HG02884 (cell line): Measurements from ENCODE around the gene ARSJ.
"Not testable (repeated sequence)": the region's sequence is repeated elsewhere in the genome, so short reads cannot be mapped to it uniquely, and the experiment has no call there.

Experiments
- ATAC-seq: cut with Tn5 transposase; IDR thresholded peaks from one replicate; pipeline ENCODE4 v1.9.1; 2021; ENCODE audit warnings: mild to moderate bottlenecking, moderate library complexity; ENCODE audit not compliant: unreplicated experiment

Gene ARSJ

GRCh38 chr4:113959539-113959937 lies 19.9 kb downstream of the ARSJ start:
- ATAC-seq, result no peak

- ATAC-seq, result no peak
Measured at GRCh38 chr4:113958766-113959538, 20.5 kb downstream of the ARSJ start.

- ATAC-seq, result no peak
Measured at GRCh38 chr4:113957956-113958355, 21.5 kb downstream of the ARSJ start.

GRCh38 chr4:113955948-113956347 lies 23.5 kb downstream of the ARSJ start:
- no peak for ATAC-seq

- ATAC-seq, result no peak
Measured at GRCh38 chr4:113955411-113955810, 24.0 kb downstream of the ARSJ start.

- ATAC-seq, result no peak
Measured at GRCh38 chr4:113953888-113954287, 25.6 kb downstream of the ARSJ start.

- peak; percentile 93 for ATAC-seq
Measured at GRCh38 chr4:113952452-113953029, 26.9 kb downstream of the ARSJ start.

GRCh38 chr4:113951263-113951662 lies 28.2 kb downstream of the ARSJ start:
- ATAC-seq, result no peak

GRCh38 chr4:113950207-113950606 lies 29.2 kb downstream of the ARSJ start:
- ATAC-seq, result no peak

- ATAC-seq, result no peak
Measured at GRCh38 chr4:113947484-113947883, 32.0 kb downstream of the ARSJ start.

- no peak for ATAC-seq
Measured at GRCh38 chr4:113945906-113946305, 33.5 kb downstream of the ARSJ start.

- ATAC-seq, result no peak
Measured at GRCh38 chr4:113943863-113944262, 35.6 kb downstream of the ARSJ start.

- no peak for ATAC-seq
Measured at GRCh38 chr4:113943085-113943484, 36.4 kb downstream of the ARSJ start.

- ATAC-seq, result no peak
Measured at GRCh38 chr4:113941836-113942235, 37.6 kb downstream of the ARSJ start.

- not testable (repeated sequence) for ATAC-seq
Measured at GRCh38 chr4:113940103-113940502, 39.3 kb downstream of the ARSJ start.

GRCh38 chr4:113935190-113935589 lies 44.3 kb downstream of the ARSJ start:
- no peak for ATAC-seq

- not testable (repeated sequence) for ATAC-seq
Measured at GRCh38 chr4:113924706-113925105, 54.7 kb downstream of the ARSJ start.

GRCh38 chr4:113921089-113921794 lies 58.2 kb downstream of the ARSJ start:
- ATAC-seq, result no peak

- ATAC-seq, result no peak
Measured at GRCh38 chr4:113919611-113920010, 59.8 kb downstream of the ARSJ start.

- ATAC-seq, result no peak
Measured at GRCh38 chr4:113919145-113919544, 60.3 kb downstream of the ARSJ start.

- ATAC-seq, result no peak
Measured at GRCh38 chr4:113908829-113909228, 70.6 kb downstream of the ARSJ start.

- no peak for ATAC-seq
Measured at GRCh38 chr4:113907559-113907958, 71.9 kb downstream of the ARSJ start.
